Activated naive CD4-positive, alpha-beta T cell (primary cell): Measurements from ENCODE around the gene ASB1.

Source experiments
- DNase-seq, 4 experiments: peaks; one replicate each; lab custom pipeline; 2025; lab: John Stamatoyannopoulos, UW

ASB1 gene

GRCh38 chr2:238445409-238446190, 18.9 kb downstream of the ASB1 start:
- no peak for DNase-seq

- no peak for DNase-seq
These were observed 19.6 kb downstream of the ASB1 start for GRCh38 chr2:238446371-238446770.

- DNase-seq, result no peak
These were observed 21.6 kb downstream of the ASB1 start for GRCh38 chr2:238448031-238448955.

- no peak for DNase-seq
These were observed 22.5 kb downstream of the ASB1 start for GRCh38 chr2:238449241-238449640.

DNA sequence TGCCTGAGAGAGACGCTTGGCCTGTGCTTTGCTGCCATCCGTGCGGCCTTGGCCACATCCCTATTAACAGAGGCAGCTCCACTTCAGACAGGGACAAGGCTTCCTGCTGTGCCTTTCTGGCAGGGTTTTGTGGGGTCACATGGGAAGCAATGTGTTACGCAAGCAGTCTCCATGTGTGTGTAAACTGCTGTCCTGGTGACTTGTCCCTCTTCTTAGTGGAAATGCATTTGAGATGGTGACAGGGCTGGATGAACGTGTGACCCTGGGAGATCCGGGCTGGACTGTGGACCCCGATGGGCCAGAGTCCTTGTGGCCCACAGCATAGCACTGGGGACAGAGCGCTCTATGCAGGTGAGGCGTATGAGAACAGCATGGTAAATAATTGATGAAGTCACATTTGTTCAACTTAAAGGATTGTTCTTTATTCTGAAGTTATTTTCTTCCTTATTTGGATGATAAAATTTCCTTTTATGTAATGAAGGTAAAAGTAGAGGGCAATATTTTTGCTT, 23.2 kb downstream of the ASB1 start:
- DNase-seq, result no peak

DNA sequence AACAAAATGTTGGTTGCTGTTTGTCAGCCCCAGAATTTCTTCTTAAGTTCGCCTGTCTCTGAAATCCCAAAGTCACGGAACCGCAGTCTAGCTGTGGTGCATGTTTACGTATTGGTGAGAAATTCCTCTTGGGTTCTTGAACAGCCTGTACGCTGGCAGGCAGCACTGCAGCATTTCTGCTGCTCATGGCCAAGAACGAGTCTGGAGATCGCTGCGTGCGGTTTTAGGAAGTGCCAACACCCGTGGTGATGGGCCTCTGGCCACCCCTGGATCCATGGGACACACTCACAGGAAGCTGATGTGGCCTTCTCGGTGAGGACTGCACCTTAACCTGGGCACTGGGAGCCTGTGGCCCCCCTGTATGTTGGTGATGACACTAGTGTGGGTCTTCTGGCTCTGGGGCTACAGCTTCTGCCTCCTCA, 23.7 kb downstream of the ASB1 start:
- DNase-seq, result no peak

DNA sequence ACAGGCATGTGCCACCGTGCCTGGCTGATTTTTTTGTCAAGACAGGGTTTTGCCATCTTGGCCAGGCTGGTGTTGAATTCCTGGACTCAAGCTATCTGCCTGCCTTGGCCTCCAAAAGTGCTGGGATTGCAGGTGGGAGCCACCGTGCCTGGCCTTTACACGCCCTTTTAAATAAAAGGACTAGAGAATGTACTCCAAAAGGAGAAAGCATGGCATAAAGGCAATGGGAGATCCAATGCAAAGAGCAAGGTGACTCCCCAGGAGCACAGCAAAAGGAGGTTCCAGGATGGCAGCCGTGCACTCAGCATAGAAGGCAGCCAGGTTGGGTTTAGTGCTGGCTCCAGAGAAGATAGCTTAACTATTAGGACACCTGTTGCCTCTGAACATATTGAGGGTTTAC, 27.1 kb downstream of the ASB1 start:
- no peak for DNase-seq

- DNase-seq, result no peak
These were observed 29.7 kb downstream of the ASB1 start for GRCh38 chr2:238456449-238456848.

GRCh38 chr2:238456970-238457926, 30.5 kb downstream of the ASB1 start:
- DNase-seq, result no peak

- DNase-seq, result no peak
These were observed 31.2 kb downstream of the ASB1 start for GRCh38 chr2:238457927-238458324.

GRCh38 chr2:238458651-238459050, 31.9 kb downstream of the ASB1 start:
- no peak for DNase-seq

DNA sequence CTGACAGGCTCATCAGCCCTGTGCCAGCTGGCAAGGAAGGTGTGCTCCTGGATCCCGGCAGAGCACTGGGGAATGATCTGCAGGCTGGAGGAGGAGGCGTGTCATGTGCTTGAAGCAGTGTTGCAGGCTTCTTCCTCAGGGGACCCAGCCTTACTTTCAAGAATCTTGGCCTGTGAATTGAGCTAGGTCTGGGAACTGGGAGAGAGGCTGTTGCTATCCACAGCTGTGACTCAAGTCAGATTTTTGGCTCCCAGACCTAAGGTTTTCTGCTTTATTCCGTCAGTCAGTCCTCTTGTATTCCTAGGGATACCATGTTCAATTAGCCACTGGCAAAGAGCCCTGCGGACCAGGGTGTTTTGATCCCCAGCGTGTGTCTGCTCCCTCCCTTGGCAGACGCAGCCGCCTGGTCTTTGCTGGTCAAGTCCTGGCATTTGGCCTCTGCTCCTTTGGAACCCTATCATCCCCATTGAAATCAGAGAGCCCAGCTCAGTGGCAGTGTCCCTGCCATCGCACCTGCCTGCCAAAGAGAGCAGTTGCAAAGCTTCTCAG, 32.4 kb downstream of the ASB1 start:
- DNase-seq, result no peak

GRCh38 chr2:238461051-238461450, 34.3 kb downstream of the ASB1 start:
- DNase-seq, result no peak

GRCh38 chr2:238461491-238461890, 34.8 kb downstream of the ASB1 start:
- no peak for DNase-seq

DNA sequence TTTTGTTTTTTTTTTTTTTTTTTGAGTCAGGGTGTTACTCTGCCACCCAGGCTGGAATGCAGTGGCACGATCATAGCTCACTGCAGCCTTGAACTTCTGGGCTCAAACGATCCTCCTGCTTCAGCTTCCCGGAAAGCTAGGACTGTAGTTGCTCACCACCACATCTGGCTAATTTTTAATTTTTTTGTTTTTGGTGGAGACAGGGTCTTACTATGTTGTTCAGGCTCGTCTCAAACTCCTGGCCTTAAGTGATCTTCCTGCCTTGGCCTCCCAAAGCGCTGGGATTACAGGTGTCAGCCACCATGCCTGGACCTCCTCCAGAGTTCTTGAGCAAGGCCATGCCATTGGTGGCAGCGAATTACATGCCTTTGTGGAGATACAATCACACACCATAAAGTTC, 35.2 kb downstream of the ASB1 start:
- no peak for DNase-seq

DNA sequence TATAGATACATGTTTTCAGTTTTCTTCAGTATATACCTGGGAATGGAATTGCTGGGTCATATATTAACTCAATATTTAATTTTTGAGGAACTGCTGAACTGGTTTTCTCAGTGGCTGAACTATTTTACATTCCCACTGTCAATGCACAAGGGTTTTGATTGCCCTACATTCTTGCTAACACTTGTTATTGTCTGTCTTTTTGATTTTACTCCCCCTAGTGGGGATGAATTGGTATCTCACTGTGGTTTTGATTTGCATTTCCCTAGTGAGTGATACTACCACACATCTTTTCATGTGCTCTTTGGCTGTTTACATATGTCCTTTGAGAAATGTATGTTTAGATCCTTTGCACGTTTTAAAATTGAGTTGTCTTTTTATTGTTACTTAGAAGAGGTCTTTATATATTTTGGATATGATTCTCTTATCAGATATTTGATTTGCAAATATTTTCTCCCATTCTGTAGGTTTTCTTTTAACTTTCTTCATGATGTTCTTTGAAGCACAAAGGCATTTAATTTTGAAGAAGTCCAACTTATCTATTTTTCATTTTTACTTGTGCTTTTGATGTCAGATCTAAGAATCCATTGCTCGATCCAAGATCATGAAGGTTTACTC, 36.2 kb downstream of the ASB1 start:
- no peak for DNase-seq

GRCh38 chr2:238464389-238464788, 37.7 kb downstream of the ASB1 start:
- DNase-seq, result no peak

GRCh38 chr2:238465487-238466242, 38.9 kb downstream of the ASB1 start:
- no peak for DNase-seq

DNA sequence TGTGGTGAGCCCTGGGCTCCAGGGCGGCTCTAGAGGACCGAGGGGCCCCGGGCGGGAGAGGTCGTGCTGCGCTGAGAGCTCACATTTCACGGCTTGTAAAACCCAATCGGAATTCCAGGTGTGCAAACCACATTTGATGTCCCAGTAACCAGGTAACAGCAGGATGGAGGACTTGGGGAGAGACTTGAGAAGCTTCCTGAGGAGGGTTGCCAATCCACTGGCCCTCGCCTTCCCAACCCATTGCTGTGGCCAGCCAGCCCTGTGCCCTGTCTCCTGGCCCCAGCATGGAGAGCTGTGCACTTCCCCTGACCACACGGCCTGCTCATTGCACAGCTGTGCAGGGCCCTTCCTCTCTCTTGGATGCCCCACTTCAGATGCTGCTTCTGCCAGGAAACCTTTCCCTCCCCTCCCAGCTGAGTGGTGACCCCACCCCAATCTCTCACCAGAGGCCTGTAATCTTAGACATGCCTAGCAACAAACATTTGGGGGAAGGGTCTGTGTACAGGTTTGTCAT, 39.6 kb downstream of the ASB1 start:
- DNase-seq, result no peak

GRCh38 chr2:238467062-238467461, 40.3 kb downstream of the ASB1 start:
- DNase-seq, result no peak
